ENCODE measurements around the gene HTN3. TPM values are rescaled to one million over a fixed set of nuclear protein-coding genes. Genes with fewer than 3 reads are reported as not detected.
A peak's percentile ranks its signal among the peaks of the same experiment; 100 is the strongest.
"Not testable (repeated sequence)": the region's sequence is repeated elsewhere in the genome, so short reads cannot be mapped to it uniquely, and the experiment has no call there.

Gene HTN3
- total RNA-seq = not detected
- long read RNA-seq = 0 reads

GRCh38 chr4:70028159-70028558 lies at the start of gene HTN3:
TSS of gene HTN3 (plus strand) at chr4:70028459. CDS start at chr4:70030741, 2,282 bp downstream.
- DNase-seq (ENCODE audit: low spot score) = not testable (repeated sequence)

GRCh38 chr4:69984030-69984443 lies 44.2 kb upstream of the HTN3 start:
- DNase-seq (ENCODE audit: low spot score) = peak; percentile 41

- no peak for DNase-seq (ENCODE audit: low spot score)
Measured at GRCh38 chr4:69986663-69987062, 41.6 kb upstream of the HTN3 start.

- no peak for DNase-seq (ENCODE audit: low spot score)
Measured at GRCh38 chr4:69991016-69991415, 37.2 kb upstream of the HTN3 start.

- DNase-seq (ENCODE audit: low spot score) = no peak
Measured at GRCh38 chr4:69994782-69995181, 33.5 kb upstream of the HTN3 start.

- no peak for DNase-seq (ENCODE audit: low spot score)
Measured at GRCh38 chr4:69995526-69996016, 32.7 kb upstream of the HTN3 start, which contains the start of gene STATH. TSS of gene STATH (plus strand) at chr4:69995966. CDS start at chr4:69998438, 2,472 bp downstream.

GRCh38 chr4:69999420-69999819 lies 28.8 kb upstream of the HTN3 start:
- DNase-seq (ENCODE audit: low spot score) = no peak

GRCh38 chr4:70000711-70001110 lies 27.5 kb upstream of the HTN3 start:
- no peak for DNase-seq (ENCODE audit: low spot score)

GRCh38 chr4:70002507-70002906 lies 25.8 kb upstream of the HTN3 start:
- no peak for DNase-seq (ENCODE audit: low spot score)

- no peak for DNase-seq (ENCODE audit: low spot score)
Measured at GRCh38 chr4:70008771-70009170, 19.5 kb upstream of the HTN3 start.

GRCh38 chr4:70019006-70019405 lies 9.3 kb upstream of the HTN3 start:
- not testable (repeated sequence) for DNase-seq (ENCODE audit: low spot score)

- no peak for DNase-seq (ENCODE audit: low spot score)
Measured at GRCh38 chr4:70023218-70023617, 5.0 kb upstream of the HTN3 start.

- DNase-seq (ENCODE audit: low spot score) = no peak
Measured at GRCh38 chr4:70027011-70027410, 1.2 kb upstream of the HTN3 start.

- DNase-seq (ENCODE audit: low spot score) = not testable (repeated sequence)
Measured at GRCh38 chr4:70037559-70037958, 9.3 kb downstream of the HTN3 start.

- not testable (repeated sequence) for DNase-seq (ENCODE audit: low spot score)
Measured at GRCh38 chr4:70039928-70040327, 11.7 kb downstream of the HTN3 start.

GRCh38 chr4:70041652-70042286 lies 13.5 kb downstream of the HTN3 start:
- no peak for DNase-seq (ENCODE audit: low spot score)

GRCh38 chr4:70050138-70050537 lies 21.9 kb downstream of the HTN3 start, which contains the start of gene HTN1:
TSS of gene HTN1 (plus strand) at chr4:70050438. CDS start at chr4:70053077, 2,639 bp downstream.
- DNase-seq (ENCODE audit: low spot score) = not testable (repeated sequence)

GRCh38 chr4:70056534-70056933 lies 28.3 kb downstream of the HTN3 start:
- not testable (repeated sequence) for DNase-seq (ENCODE audit: low spot score)

GRCh38 chr4:70057651-70058050 lies 29.4 kb downstream of the HTN3 start:
- no peak for DNase-seq (ENCODE audit: low spot score)

- no peak for DNase-seq (ENCODE audit: low spot score)
Measured at GRCh38 chr4:70059149-70059548, 30.9 kb downstream of the HTN3 start.

- no peak for DNase-seq (ENCODE audit: low spot score)
Measured at GRCh38 chr4:70062000-70062399, 33.7 kb downstream of the HTN3 start.

- DNase-seq (ENCODE audit: low spot score) = no peak
Measured at GRCh38 chr4:70080205-70080604, 51.9 kb downstream of the HTN3 start.

Data from mesenteric fat pad (tissue), 1 donor.